ENCODE measurements around the gene LRRC59. TPM values are rescaled to one million over a fixed set of nuclear protein-coding genes. Genes with fewer than 3 reads are reported as not detected.

Gene LRRC59
- total RNA-seq, 1 donor from 2014 or later: 44.6 TPM

GRCh38 chr17:50386510-50386909 is 10.8 kb downstream of the LRRC59 start:
- no peak for DNase-seq

GRCh38 chr17:50382931-50383330 is 14.4 kb downstream of the LRRC59 start:
- DNase-seq: no peak

GRCh38 chr17:50381920-50382319 is 15.4 kb downstream of the LRRC59 start:
- no peak for DNase-seq

DNA sequence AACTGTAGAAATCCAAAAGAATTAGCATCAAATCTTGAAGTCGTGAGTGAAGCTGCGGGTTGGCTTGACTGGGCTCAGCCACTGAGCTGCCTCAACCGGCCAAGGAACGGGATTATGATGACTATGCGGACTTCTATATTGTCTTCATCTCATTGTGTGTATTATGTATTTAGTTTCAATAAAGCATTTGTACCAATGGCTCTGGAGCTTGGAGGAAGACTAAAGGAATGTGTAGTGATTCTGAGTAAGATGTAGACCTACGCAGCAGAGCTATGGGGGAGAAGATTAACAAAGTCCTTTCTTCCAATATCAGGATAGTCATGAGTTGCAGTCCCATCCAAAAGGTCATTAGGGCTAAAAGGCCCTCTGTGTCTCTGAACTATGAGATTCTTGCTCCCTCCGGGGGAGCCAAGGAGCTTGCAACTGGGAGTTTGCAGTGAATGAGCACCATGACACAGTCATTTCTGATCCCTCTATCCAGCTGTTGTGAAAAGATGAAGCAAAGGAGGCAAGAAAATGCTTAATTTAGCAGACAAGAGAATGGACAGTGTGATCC is 16.0 kb downstream of the LRRC59 start:
- DNase-seq: no peak

DNA sequence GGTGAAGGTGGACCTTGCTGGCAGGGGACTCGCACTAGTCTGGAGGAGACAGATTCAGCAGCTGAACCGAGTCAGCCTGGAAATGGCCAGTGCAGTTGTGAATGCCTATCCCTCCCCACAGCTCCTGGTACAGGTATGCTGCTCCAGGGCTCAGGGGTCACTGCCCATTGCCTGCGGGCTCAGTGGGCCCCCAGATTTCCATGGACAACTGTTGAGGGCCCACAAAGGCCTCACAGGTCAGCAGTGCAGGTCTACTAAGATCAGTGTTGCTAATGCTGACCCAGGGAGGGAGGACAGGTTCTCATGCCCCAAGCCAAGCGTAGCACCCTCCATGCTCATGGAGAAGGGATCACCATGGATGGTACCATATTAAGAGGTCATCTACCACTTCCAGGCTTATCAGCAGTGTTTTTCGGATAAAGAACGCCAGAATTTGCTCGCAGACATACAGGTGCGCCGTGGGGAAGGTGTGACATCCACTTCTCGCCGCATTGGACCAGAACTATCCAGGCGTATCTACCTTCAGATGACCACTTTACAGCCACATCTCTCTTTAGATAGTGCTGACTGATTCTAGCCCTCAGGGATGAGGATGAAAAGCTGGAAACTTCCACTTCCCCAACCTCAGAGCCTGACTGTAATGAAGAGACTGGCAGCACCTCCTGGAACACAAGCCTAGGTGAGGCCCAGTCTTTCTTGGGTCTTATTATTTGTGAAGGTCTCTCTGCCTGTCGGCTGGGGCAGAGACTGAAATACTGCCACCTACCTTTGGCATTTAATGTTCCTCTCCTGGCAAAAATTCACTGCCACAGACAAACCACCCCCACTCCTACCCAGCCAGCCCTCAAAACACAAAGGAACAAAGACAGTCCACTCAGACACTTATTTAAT is 16.7 kb downstream of the LRRC59 start:
- no peak for DNase-seq

DNA sequence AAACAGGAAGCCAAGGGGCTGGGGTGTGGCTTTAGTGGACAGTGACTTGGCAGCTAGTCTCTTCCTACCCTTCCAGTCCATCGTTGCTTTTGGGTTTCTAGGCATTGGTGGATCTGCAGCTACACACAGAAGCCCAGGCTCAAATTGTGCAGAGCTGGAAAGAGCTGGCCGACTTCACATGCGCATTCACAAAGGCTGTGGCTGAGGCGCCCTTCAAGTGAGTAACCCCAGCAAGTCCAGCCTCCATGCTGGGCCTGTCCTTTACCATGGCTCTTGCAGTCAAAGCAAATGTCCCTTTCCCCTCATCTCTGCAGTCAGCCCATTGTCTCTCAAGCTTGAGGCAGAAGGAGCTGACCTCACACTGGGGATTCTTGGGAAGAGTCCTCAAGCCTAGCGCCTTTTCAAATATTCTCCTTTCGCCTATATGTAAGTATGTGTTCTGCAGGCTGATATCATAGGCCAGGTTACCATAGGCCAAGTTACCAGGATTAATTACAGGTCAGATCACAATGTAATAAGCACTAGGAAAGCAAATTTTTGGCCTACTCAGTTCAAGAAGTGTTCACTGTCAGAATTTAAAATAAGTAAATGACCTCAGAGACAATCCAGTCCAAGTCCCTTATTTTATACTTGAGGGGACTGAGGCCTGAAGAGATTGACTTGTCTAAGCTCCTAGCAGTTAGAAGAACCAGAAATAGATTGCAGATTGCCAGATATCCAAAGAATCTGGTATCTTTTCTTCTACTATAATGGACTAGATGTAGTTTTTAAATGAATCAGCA is 17.8 kb downstream of the LRRC59 start:
- DNase-seq: no peak

GRCh38 chr17:50375858-50376538 is 21.3 kb downstream of the LRRC59 start:
- no peak for DNase-seq

DNA sequence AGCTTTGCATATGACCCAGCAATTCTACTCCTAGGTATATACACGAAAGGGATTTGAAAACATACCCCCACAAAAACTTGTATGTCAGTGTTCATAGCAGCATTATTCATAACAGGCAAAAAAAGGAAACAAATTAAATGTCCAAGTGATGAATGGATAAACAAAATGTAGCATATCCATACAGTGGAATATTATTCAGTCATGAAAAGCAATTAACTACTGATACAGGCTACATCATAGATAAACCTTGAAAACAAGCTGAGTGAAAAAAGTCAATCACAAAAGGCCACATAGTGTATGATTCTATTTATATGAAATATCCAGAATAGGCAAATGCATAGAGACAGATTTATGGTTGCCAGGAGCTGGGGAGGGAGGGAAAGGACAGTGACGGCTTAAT is 23.6 kb downstream of the LRRC59 start:
- no peak for DNase-seq

DNA sequence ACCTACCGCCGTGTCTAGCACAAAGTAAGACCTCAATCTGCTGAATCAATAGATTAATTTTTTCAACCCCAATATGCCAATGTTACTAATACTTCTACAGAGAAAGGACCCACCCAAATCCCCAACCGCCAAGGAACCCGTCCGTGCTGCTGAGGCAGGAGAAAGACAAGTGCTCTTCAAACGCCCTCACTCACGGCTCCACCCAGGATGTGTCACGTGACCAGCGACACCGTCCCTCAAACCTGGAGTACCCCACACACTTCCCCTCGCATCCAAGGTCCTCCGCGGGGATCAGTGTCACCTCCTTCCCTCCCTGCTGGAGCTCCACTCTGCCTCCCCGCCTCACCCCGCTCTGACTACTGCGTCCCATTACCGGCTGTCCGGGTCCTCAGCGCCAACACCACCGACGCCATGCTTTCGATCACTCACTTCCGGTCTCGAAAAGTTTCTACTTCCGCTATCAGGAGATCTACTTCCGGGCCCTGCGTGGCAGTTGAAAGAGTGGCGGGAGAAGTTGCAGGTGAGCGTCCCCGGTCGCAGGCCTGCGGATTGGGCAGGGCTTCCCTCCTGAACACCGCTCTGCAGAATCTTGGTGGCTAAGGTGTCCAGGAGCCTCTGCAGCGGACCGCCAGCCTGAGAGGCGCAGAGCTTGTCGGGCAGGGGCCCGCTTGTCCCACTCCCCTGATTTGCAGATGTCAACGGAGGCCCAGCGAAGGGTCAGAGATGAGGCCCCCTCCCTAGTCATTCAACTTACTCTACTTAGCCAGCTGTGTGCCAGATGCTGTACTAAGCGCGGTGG is 24.4 kb downstream of the LRRC59 start, which contains the start of the genes EME1 and MRPL27:
EME1 (plus strand) TSS at position 472 of the 799 bp plus-strand sequence. CDS start 1,980 bp downstream, outside the sequence.
MRPL27 (minus strand) TSS at position 427 of the 799 bp plus-strand sequence; CDS start at position 413, 14 bp downstream.
- peak; percentile 94 for DNase-seq

- no peak for DNase-seq
These were observed 25.0 kb downstream of the LRRC59 start for GRCh38 chr17:50372222-50372757.

- DNase-seq: no peak
These were observed 25.8 kb downstream of the LRRC59 start for GRCh38 chr17:50371526-50371925.

GRCh38 chr17:50370052-50370451 is 27.3 kb downstream of the LRRC59 start:
- DNase-seq: no peak

GRCh38 chr17:50367401-50367800 is 29.9 kb downstream of the LRRC59 start:
- DNase-seq: no peak

- no peak for DNase-seq
These were observed 31.5 kb downstream of the LRRC59 start for GRCh38 chr17:50365649-50366393.

GRCh38 chr17:50365165-50365564 is 32.2 kb downstream of the LRRC59 start:
- DNase-seq: no peak

- DNase-seq: no peak
These were observed 32.6 kb downstream of the LRRC59 start for GRCh38 chr17:50364715-50365114.

DNA sequence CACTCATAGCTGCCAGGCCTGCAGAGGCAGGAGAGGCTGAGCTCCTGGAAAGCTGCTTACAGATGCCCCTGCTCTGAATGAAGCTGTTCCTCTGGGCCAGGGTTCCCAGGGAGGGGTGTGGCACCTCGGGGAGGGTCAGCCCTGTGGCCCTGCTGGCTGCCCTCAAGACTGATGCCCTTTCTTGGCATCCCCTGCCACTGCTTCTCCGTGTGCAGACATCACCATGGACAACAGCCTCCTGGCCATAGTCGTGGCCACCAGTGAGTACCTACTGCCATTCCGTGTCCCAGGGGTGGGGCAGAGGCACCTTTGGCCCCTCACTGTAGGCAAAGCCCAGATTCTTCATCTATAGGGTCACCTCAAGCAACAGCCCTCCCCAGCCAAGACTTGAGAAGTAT is 33.3 kb downstream of the LRRC59 start:
- no peak for DNase-seq

DNA sequence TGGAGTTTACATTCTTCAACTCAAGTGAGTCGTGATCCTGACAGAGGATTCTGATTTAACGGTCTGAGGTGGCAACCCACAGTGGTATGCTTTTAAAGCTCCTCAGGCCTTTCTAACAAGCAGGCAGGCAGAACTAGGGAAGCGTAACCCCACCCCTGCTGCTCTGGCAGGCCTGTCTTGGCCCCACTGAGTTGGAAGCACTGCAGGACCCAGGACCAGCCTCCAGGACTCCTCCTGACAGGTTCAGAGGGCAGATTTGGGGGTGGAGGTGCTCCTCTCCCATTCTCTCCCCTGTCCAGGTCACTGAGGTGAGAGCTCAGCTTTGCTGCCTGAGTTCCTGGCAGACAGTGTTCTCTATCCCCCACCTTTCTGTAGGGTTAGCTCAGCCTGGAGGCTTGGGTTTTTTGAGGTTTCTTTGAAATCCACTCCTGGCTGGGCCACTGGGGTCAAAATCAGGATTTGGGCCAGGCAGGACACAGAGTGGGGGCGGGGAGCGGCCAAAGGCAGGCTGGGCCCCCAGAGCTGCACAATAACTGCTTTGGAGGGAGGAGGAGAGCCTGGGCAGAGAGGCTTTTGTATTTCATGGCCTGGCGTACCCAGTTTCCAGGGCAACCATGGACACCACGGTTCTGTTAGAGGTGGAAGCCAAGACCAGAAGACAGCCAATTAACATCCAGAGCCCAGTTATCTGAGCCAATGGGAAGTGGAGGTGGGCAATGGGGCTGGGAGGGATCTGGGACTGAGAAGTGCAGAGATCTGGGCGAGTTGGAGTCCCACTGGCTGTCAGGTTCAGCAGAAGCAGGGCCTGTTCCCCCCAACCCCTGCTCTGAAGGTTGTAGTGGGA is 33.9 kb downstream of the LRRC59 start:
- no peak for DNase-seq

DNA sequence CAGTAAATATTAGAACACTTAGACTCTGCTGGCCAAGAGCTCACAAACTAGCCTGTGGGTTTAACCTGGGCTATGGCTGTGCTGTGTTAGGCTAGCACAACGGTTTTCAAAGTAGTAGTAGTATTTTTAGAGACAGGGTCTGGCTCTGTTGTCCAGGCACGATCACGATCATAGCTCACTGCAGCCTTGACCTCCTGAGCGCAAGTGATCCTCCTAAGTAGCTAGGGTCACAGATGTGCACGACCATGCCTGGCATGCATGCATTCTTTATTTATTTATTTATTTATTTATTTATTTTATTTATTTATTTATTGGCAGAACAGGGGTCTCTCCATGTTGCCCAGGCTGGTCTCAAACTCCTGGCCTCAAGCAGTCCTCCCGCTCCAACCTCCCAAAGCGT is 34.7 kb downstream of the LRRC59 start:
- DNase-seq: no peak

Data from skin of body (tissue), 2 donors.